Astrocyte (in vitro differentiated cells and primary cell): ENCODE results near the gene DRC1. TPM values are rescaled to one million over a fixed set of nuclear protein-coding genes. Genes with fewer than 3 reads are reported as not detected.

Experiments used
- DNase-seq: peaks from one replicate; pipeline ENCODE4 v3.0.0-alpha.2; 2010; ENCODE audit warnings: low read depth
- FAIRE-seq: peaks from 2 replicates; lab custom pipeline; 2011; peaks lifted over from hg19 to GRCh38; lab: Jason Lieb, UNC
- H2AFZ ChIP-seq: 2 replicates; pipeline ENCODE4 v1.6.0; 2012; ENCODE audit warnings: low read depth, low read length, inconsistent platforms
- H3K27ac ChIP-seq: 2 replicates; pipeline ENCODE4 v1.5.1; 2011; ENCODE audit warnings: low read depth, low read length, inconsistent platforms
- H3K27me3 ChIP-seq: 2 replicates; pipeline ENCODE4 v1.6.0; 2011; ENCODE audit warnings: low read length, inconsistent platforms; ENCODE audit not compliant: insufficient read depth
- H3K36me3 ChIP-seq: 2 replicates; pipeline ENCODE4 v1.5.1; 2011; ENCODE audit warnings: low read length, inconsistent platforms; ENCODE audit not compliant: insufficient read depth
- H3K4me1 ChIP-seq: 2 replicates; pipeline ENCODE4 v1.5.1; 2011; ENCODE audit warnings: low read length, inconsistent platforms; ENCODE audit not compliant: insufficient read depth
- H3K4me2 ChIP-seq: 2 replicates; pipeline ENCODE4 v1.6.0; 2012; ENCODE audit warnings: low read length, inconsistent platforms
- H3K4me3 ChIP-seq: 2 replicates; pipeline ENCODE4 v1.5.1; 2011; ENCODE audit warnings: low read depth, mild to moderate bottlenecking, low read length, inconsistent platforms; ENCODE audit not compliant: insufficient read depth
- H3K79me2 ChIP-seq: 2 replicates; pipeline ENCODE4 v1.6.0; 2012; ENCODE audit warnings: mild to moderate bottlenecking, low read length, inconsistent platforms; ENCODE audit not compliant: insufficient read depth
- H3K9ac ChIP-seq: 2 replicates; pipeline ENCODE4 v1.6.0; 2012; ENCODE audit warnings: mild to moderate bottlenecking, low read length, inconsistent platforms
- H3K9me3 ChIP-seq: 2 replicates; pipeline ENCODE4 v1.5.1; 2012; ENCODE audit warnings: low read depth, mild to moderate bottlenecking, low read length, inconsistent platforms; ENCODE audit not compliant: insufficient read depth
- H4K20me1 ChIP-seq: 2 replicates; pipeline ENCODE4 v1.6.0; 2012; ENCODE audit warnings: low read length, inconsistent platforms; ENCODE audit not compliant: insufficient read depth
- H3K27ac Mint-ChIP-seq: one replicate; pipeline ENCODE4 v1.8.0; 2021; ENCODE audit warnings: mild to moderate bottlenecking, mixed read lengths; ENCODE audit not compliant: unreplicated experiment
- H3K27me3 Mint-ChIP-seq: one replicate; pipeline ENCODE4 v1.8.0; 2021; ENCODE audit warnings: low read depth, mixed read lengths; ENCODE audit not compliant: unreplicated experiment
- H3K36me3 Mint-ChIP-seq: one replicate; pipeline ENCODE4 v1.8.0; 2021; ENCODE audit warnings: low read depth, mixed read lengths; ENCODE audit not compliant: unreplicated experiment
- H3K4me1 Mint-ChIP-seq: one replicate; pipeline ENCODE4 v1.8.0; 2021; ENCODE audit warnings: low read depth, mixed read lengths; ENCODE audit not compliant: unreplicated experiment
- H3K4me3 Mint-ChIP-seq: one replicate; pipeline ENCODE4 v1.8.0; 2021; ENCODE audit warnings: mild to moderate bottlenecking, moderate library complexity, mixed read lengths; ENCODE audit not compliant: unreplicated experiment
- H3K9me3 Mint-ChIP-seq: one replicate; pipeline ENCODE4 v1.8.0; 2021; ENCODE audit warnings: mild to moderate bottlenecking, mixed read lengths; ENCODE audit not compliant: unreplicated experiment
- EZH2 ChIP-seq: IDR thresholded peaks from 2 replicates; pipeline ENCODE4 v1.6.1; 2012; ENCODE audit warnings: mild to moderate bottlenecking, low read length, inconsistent platforms; ENCODE audit not compliant: insufficient read depth
- total RNA-seq: library from RNA; stranded (reverse); gene quantifications from 2 replicates; pipeline ENCODE4 v1.2.1, GENCODE V29; 2021
- TF ChIP-seq, protein P1 (sequence below): IDR thresholded peaks from 2 replicates; pipeline ENCODE4 v1.5.1; 2011; ENCODE audit warnings: low read depth, mild to moderate bottlenecking, inconsistent platforms, low read length, moderate library complexity; ENCODE audit not compliant: insufficient read depth

DRC1 gene
- total RNA-seq, 1 donor from 2014 or later, result 0.27 TPM

DNA sequence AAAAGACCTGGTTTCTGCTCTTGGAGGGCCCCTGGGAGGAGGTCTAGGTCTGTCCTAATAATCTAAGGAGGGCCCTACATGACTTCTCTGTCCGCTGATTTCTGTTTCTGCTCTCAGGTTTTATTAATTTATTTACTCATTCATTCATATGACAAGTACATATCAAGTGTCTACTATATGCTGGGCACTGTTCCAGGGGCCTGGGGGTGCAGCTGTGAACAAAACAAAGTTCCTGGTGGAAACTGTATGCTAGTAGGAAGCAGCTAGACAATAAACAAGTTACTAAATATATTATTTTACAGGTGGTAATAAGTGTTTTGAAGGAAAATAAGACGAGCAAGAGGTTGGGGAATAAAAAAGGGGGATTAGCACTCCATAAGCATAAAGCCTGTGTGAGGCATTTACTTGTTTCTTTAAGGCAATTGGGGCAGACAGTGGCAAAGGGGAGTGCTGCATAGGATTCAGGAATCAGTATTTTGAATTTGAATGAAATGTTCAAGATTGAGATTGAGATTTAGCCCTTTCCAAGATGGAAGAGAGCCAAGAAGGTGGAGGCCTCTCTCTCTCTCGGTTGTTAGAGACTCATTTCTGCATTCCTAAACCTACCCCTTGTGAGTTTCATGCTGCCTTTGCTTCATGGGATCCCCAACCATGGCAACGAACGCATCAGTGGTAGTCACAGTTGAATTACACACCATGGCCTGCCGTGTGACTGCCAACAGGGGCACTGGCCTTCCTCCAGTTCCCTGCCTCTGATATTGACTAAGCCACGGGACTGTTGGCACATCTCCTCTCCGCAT, 28.3 kb downstream of the DRC1 start:
- peaks cover 2% of the 10 kb centered on the region for H3K27me3 Mint-ChIP-seq
- H3K4me3 Mint-ChIP-seq, result no peak overlapping the region
- H3K36me3 Mint-ChIP-seq, result no peaks in the 10 kb centered on the region
- H2AFZ ChIP-seq, result no peak overlapping the region
- H4K20me1 ChIP-seq, result no peaks in the 10 kb centered on the region
- no peak overlapping the region for H3K27ac ChIP-seq
- H3K4me3 ChIP-seq, result no peak overlapping the region
- H3K4me1 Mint-ChIP-seq, result peaks cover 13% of the 10 kb centered on the region
- peak overlapping the region; percentile 62 for H3K27ac Mint-ChIP-seq
- H3K36me3 ChIP-seq, result no peaks in the 10 kb centered on the region
- no peaks in the 10 kb centered on the region for H3K79me2 ChIP-seq
- DNase-seq (peak; percentile 12), FAIRE-seq (no peak)
- no peaks in the 10 kb centered on the region for H3K9me3 ChIP-seq
- H3K27me3 ChIP-seq, result no peaks in the 10 kb centered on the region
- H3K4me1 ChIP-seq, result no peaks in the 10 kb centered on the region
- no peak overlapping the region for H3K4me2 ChIP-seq
- H3K9ac ChIP-seq, result no peak overlapping the region
- TF ChIP-seq, protein P1, sequence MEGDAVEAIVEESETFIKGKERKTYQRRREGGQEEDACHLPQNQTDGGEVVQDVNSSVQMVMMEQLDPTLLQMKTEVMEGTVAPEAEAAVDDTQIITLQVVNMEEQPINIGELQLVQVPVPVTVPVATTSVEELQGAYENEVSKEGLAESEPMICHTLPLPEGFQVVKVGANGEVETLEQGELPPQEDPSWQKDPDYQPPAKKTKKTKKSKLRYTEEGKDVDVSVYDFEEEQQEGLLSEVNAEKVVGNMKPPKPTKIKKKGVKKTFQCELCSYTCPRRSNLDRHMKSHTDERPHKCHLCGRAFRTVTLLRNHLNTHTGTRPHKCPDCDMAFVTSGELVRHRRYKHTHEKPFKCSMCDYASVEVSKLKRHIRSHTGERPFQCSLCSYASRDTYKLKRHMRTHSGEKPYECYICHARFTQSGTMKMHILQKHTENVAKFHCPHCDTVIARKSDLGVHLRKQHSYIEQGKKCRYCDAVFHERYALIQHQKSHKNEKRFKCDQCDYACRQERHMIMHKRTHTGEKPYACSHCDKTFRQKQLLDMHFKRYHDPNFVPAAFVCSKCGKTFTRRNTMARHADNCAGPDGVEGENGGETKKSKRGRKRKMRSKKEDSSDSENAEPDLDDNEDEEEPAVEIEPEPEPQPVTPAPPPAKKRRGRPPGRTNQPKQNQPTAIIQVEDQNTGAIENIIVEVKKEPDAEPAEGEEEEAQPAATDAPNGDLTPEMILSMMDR, result no peak
- no peak for TF ChIP-seq EZH2
- peaks cover 1% of the 10 kb centered on the region for H3K9me3 Mint-ChIP-seq

DNA sequence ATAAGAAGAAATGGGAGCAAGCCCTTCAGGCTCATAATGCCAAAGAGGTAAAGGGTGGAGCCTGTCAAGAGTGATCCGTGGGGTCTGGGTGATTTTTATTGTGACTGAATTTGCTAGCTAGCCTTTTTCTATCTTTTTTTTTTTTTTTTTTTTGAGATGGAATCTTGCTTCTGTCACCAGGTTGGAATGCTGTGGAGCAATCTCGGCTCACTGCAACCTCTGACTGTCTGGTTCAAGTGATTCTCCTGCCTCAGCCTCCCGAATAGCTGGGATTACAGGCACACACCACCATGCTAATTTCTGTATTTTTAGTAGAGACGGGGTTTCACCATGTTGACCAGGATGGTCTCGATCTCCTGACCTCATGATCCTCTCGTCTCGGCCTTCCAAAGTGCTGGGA, 29.1 kb downstream of the DRC1 start:
- H3K4me1 ChIP-seq, result no peaks in the 10 kb centered on the region
- FAIRE-seq (no peak), DNase-seq (peak; percentile 11)
- Mint-ChIP-seq H3K4me1 (peaks cover 13% of the 10 kb centered on the region), H3K27ac (peak overlapping the region; percentile 62), H3K27me3 (peaks cover 2% of the 10 kb centered on the region), H3K36me3 (no peaks in the 10 kb centered on the region), H3K4me3 (no peak overlapping the region), H3K9me3 (peaks cover 1% of the 10 kb centered on the region)
- no peak overlapping the region for H2AFZ ChIP-seq
- no peak for TF ChIP-seq EZH2
- TF ChIP-seq, protein P1, result no peak
- no peak overlapping the region for H3K9ac ChIP-seq
- no peak overlapping the region for H3K27ac ChIP-seq
- no peaks in the 10 kb centered on the region for H3K27me3 ChIP-seq
- no peaks in the 10 kb centered on the region for H3K9me3 ChIP-seq
- H3K4me2 ChIP-seq, result no peak overlapping the region
- no peaks in the 10 kb centered on the region for H4K20me1 ChIP-seq
- H3K79me2 ChIP-seq, result no peaks in the 10 kb centered on the region
- H3K36me3 ChIP-seq, result no peaks in the 10 kb centered on the region
- no peak overlapping the region for H3K4me3 ChIP-seq

DNA sequence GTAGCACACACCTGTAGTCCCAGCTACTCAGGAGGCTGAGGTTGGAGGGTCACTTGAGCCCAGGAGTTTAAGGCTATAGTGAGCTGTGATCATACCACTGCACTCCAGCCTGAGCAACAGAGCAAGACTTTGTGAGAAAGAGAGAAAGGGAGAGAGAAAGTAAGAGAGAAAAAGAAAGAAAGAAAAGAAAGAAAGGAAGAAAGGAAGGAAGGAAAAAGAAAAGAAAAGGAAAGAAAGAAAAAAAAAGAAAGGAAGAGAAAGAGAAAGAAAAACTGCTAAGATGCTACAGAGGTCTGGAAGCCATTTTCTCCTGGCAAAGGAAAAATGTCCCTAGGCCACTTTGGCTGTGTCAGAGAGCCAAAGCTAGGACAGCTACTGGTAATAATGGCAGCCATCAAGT, 30.6 kb downstream of the DRC1 start:
- no peaks in the 10 kb centered on the region for H3K79me2 ChIP-seq
- H3K9me3 ChIP-seq, result no peaks in the 10 kb centered on the region
- no peaks in the 10 kb centered on the region for H3K4me1 ChIP-seq
- FAIRE-seq, result no peak
- Mint-ChIP-seq H3K9me3 (peaks cover 1% of the 10 kb centered on the region), H3K27me3 (peaks cover 2% of the 10 kb centered on the region), H3K4me1 (peaks cover 13% of the 10 kb centered on the region), H3K4me3 (no peak overlapping the region), H3K36me3 (peaks cover 1% of the 10 kb centered on the region), H3K27ac (no peak overlapping the region)
- H3K27me3 ChIP-seq, result no peaks in the 10 kb centered on the region
- no peaks in the 10 kb centered on the region for H3K36me3 ChIP-seq
- TF ChIP-seq, protein P1, result no peak
- TF ChIP-seq EZH2, result no peak
- H3K4me2 ChIP-seq, result no peak overlapping the region
- H3K9ac ChIP-seq, result no peak overlapping the region
- no peak for DNase-seq
- H3K4me3 ChIP-seq, result no peak overlapping the region
- H4K20me1 ChIP-seq, result no peaks in the 10 kb centered on the region
- H3K27ac ChIP-seq, result no peak overlapping the region
- no peak overlapping the region for H2AFZ ChIP-seq
